ENCODE measurements around the gene CYLD. TPM values are rescaled to one million over a fixed set of nuclear protein-coding genes. Genes with fewer than 3 reads are reported as not detected.

CYLD gene
- total and polyA plus RNA-seq, 10 of the 15 experiments (the other 5 are each of a cell fraction or from before 2014, with no cell fraction given) = 19.2 to 106 (median 46.1) TPM

DNA sequence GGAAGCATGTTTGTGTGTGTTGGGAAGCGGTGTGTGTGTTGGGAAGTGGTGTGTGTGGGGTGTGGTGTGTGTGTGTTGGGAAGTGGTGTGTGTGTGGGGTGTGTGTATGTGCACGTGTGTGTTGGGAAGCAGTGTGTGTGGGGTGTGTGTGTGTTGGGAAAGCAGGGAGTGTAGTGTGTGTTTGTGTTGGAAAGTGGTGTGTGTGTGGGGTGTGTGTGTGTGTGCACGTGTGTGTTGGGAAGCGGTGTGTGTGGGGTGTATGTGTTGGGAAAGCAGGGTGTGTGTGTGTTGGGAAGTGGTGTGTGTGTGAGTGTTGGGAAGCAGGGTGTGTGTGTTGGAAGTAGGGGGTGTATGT is 49.3 kb upstream of the CYLD start:
- H3K4me1 ChIP-seq (ENCODE audit: control insufficient read depth, insufficient read depth, low read length) = peaks cover 43% of the 10 kb centered on the region
- H3K9ac ChIP-seq (ENCODE audit: control insufficient read depth, insufficient read depth, low read length) = no peak overlapping the region
- TF ChIP-seq ETV6 (conservative IDR thresholded peaks at IDR 0.05 in 1 of 2, IDR thresholded peaks at IDR 0.05 in 1 of 2; ENCODE audit: borderline replicate concordance in 1 of 2, low read depth in 1 of 2) (no peak), NR2C2 (IDR thresholded peaks at IDR 0.05; ENCODE audit: borderline replicate concordance, control insufficient read depth, insufficient read length, low read depth) (no peak), MEF2B (IDR thresholded peaks at IDR 0.05; ENCODE audit: partially characterized antibody, poor library complexity, severe bottlenecking) (no peak), FOXK2 (IDR thresholded peaks at IDR 0.05) (no peak; the same call in 1 of the 2 replicates), HDAC6 (IDR thresholded peaks at IDR 0.05; ENCODE audit: unreplicated experiment) (no peak), ZNF384 (IDR thresholded peaks at IDR 0.05; ENCODE audit: borderline replicate concordance, low read depth, low read length) (no peak), SIN3A (IDR thresholded peaks at IDR 0.05; ENCODE audit: low read depth, low read length) (no peak), YBX1 (IDR thresholded peaks at IDR 0.05) (no peak)
- TF ChIP-seq, protein P1, sequence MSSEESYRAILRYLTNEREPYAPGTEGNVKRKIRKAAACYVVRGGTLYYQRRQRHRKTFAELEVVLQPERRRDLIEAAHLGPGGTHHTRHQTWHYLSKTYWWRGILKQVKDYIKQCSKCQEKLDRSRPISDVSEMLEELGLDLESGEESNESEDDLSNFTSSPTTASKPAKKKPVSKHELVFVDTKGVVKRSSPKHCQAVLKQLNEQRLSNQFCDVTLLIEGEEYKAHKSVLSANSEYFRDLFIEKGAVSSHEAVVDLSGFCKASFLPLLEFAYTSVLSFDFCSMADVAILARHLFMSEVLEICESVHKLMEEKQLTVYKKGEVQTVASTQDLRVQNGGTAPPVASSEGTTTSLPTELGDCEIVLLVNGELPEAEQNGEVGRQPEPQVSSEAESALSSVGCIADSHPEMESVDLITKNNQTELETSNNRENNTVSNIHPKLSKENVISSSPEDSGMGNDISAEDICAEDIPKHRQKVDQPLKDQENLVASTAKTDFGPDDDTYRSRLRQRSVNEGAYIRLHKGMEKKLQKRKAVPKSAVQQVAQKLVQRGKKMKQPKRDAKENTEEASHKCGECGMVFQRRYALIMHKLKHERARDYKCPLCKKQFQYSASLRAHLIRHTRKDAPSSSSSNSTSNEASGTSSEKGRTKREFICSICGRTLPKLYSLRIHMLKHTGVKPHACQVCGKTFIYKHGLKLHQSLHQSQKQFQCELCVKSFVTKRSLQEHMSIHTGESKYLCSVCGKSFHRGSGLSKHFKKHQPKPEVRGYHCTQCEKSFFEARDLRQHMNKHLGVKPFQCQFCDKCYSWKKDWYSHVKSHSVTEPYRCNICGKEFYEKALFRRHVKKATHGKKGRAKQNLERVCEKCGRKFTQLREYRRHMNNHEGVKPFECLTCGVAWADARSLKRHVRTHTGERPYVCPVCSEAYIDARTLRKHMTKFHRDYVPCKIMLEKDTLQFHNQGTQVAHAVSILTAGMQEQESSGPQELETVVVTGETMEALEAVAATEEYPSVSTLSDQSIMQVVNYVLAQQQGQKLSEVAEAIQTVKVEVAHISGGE (CRISPR knock-in tag; IDR thresholded peaks at IDR 0.05) = no peak
- TF ChIP-seq, protein P2, sequence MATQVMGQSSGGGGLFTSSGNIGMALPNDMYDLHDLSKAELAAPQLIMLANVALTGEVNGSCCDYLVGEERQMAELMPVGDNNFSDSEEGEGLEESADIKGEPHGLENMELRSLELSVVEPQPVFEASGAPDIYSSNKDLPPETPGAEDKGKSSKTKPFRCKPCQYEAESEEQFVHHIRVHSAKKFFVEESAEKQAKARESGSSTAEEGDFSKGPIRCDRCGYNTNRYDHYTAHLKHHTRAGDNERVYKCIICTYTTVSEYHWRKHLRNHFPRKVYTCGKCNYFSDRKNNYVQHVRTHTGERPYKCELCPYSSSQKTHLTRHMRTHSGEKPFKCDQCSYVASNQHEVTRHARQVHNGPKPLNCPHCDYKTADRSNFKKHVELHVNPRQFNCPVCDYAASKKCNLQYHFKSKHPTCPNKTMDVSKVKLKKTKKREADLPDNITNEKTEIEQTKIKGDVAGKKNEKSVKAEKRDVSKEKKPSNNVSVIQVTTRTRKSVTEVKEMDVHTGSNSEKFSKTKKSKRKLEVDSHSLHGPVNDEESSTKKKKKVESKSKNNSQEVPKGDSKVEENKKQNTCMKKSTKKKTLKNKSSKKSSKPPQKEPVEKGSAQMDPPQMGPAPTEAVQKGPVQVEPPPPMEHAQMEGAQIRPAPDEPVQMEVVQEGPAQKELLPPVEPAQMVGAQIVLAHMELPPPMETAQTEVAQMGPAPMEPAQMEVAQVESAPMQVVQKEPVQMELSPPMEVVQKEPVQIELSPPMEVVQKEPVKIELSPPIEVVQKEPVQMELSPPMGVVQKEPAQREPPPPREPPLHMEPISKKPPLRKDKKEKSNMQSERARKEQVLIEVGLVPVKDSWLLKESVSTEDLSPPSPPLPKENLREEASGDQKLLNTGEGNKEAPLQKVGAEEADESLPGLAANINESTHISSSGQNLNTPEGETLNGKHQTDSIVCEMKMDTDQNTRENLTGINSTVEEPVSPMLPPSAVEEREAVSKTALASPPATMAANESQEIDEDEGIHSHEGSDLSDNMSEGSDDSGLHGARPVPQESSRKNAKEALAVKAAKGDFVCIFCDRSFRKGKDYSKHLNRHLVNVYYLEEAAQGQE (IDR thresholded peaks at IDR 0.05; ENCODE audit: low read depth, low read length) = no peak
- TF ChIP-seq, protein P3, sequence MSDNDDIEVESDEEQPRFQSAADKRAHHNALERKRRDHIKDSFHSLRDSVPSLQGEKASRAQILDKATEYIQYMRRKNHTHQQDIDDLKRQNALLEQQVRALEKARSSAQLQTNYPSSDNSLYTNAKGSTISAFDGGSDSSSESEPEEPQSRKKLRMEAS (IDR thresholded peaks at IDR 0.05; ENCODE audit: low read depth, low read length) = no peak
- TF ChIP-seq, protein P4, sequence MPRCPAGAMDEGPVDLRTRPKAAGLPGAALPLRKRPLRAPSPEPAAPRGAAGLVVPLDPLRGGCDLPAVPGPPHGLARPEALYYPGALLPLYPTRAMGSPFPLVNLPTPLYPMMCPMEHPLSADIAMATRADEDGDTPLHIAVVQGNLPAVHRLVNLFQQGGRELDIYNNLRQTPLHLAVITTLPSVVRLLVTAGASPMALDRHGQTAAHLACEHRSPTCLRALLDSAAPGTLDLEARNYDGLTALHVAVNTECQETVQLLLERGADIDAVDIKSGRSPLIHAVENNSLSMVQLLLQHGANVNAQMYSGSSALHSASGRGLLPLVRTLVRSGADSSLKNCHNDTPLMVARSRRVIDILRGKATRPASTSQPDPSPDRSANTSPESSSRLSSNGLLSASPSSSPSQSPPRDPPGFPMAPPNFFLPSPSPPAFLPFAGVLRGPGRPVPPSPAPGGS (IDR thresholded peaks at IDR 0.05; ENCODE audit: borderline replicate concordance, insufficient read depth, low read depth, low read length, poor library complexity, severe bottlenecking) = no peak

More for the DNA sequence above, 49.3 kb upstream of the CYLD start:
- ChIA-PET RAD21 (ENCODE audit: unreplicated experiment) (no interaction called here), SMC1A (ENCODE audit: uncharacterized antibody, unreplicated experiment) (no interaction called here), CTCF (interaction anchor here (1.9 kb wide), 1 partner anchor 28 kb away, joined by 5 read pairs; no protein-coding TSS in a partner anchor), POLR2A (no interaction called here)
- Histone ChIP-seq H3K4me2 (ENCODE audit: control insufficient read depth, insufficient read depth) (peak overlapping the region; percentile 100; the same call in 1 of the 2 replicates), H3K4me3 (no peak overlapping the region), H3K27ac (ENCODE audit: control insufficient read depth, insufficient read depth) (no peak overlapping the region), H4K20me1 (ENCODE audit: control insufficient read depth, insufficient read depth) (no peaks in the 10 kb centered on the region), H3K27me3 (replicated peaks in 1 of 2; ENCODE audit: control insufficient read depth in 2 of 2, insufficient read depth in 2 of 2, low read length in 1 of 2) (no peaks in the 10 kb centered on the region), H2AFZ (ENCODE audit: control insufficient read depth, low read depth, low read length) (no peak overlapping the region), H3K9me3 (replicated peaks; ENCODE audit: control insufficient read depth, insufficient read depth, low read length) (no peaks in the 10 kb centered on the region), H3K36me3 (ENCODE audit: control insufficient read depth in 2 of 2, insufficient read depth in 2 of 2, low read length in 1 of 2) (no peaks in the 10 kb centered on the region), H3K79me2 (ENCODE audit: control insufficient read depth, insufficient read depth, low read length) (peaks cover 40% of the 10 kb centered on the region)
- no TSS peak for BruUV-seq (replicated peaks)
- no peak for ATAC-seq
- peak; percentile 62 for FAIRE-seq
- WGBS (ENCODE audit: insufficient coverage, insufficient replicate concordance, low lambda C conversion rate, missing lambda C conversion rate) = 94% methylated on average over 4 of the region's 4 CpGs
- in situ Hi-C loops (cut with MboI) (no loop called here), intact Hi-C loops (cut with micrococcal nuclease; ENCODE audit: unreplicated experiment) (no loop called here)
- no peak for DNase-seq (ENCODE audit: low read depth, low spot score)
